Measurements from ENCODE around the gene FAM217A.

GRCh38 chr6:4036581-4036980 is 42.4 kb downstream of the FAM217A start:
- no peak for TF ChIP-seq CTCF (IDR thresholded peaks at IDR 0.05)
- no peak for TF ChIP-seq POLR2A (IDR thresholded peaks at IDR 0.05; ENCODE audit: low read depth)
- TF ChIP-seq POLR2AphosphoS5 (IDR thresholded peaks at IDR 0.05), result no peak
- TF ChIP-seq EP300 (IDR thresholded peaks at IDR 0.05), result no peak

Data from esophagus muscularis mucosa (tissue), 4 donors.